ENCODE data around the gene DOCK11.
A peak's percentile ranks its signal among the peaks of the same experiment; 100 is the strongest.

DOCK11 gene

GRCh38 chrX:118506805-118507480 is 11.3 kb downstream of the DOCK11 start:
- Mint-ChIP-seq H3K27me3 (no peaks in the 10 kb centered on the region), H3K36me3 (ENCODE audit: insufficient read depth) (peaks cover 13% of the 10 kb centered on the region), H3K27ac (ENCODE audit: low read depth) (no peak overlapping the region), H3K4me1 (peaks cover 64% of the 10 kb centered on the region), H3K4me3 (no peak overlapping the region), H3K9me3 (no peaks in the 10 kb centered on the region)
- DNase-seq (ENCODE audit: low spot score in 2 of 2): no peak
- no peak for ATAC-seq (replicated peaks; ENCODE audit: extremely low read depth, poor library complexity, severe bottlenecking)

- peaks cover 9% of the 10 kb centered on the region for H3K36me3 Mint-ChIP-seq (ENCODE audit: insufficient read depth)
- H3K27ac Mint-ChIP-seq (ENCODE audit: low read depth): no peak overlapping the region
- DNase-seq (ENCODE audit: low spot score in 2 of 2) (no peak), ATAC-seq (replicated peaks; ENCODE audit: extremely low read depth, poor library complexity, severe bottlenecking) (no peak)
- peaks cover 59% of the 10 kb centered on the region for H3K4me1 Mint-ChIP-seq
- no peaks in the 10 kb centered on the region for H3K9me3 Mint-ChIP-seq
- H3K27me3 Mint-ChIP-seq: no peaks in the 10 kb centered on the region
- H3K4me3 Mint-ChIP-seq: no peak overlapping the region
These were observed 12.2 kb downstream of the DOCK11 start for GRCh38 chrX:118507766-118508165.

- peaks cover 59% of the 10 kb centered on the region for H3K4me1 Mint-ChIP-seq
- DNase-seq (ENCODE audit: low spot score in 2 of 2) (no peak), ATAC-seq (replicated peaks; ENCODE audit: extremely low read depth, poor library complexity, severe bottlenecking) (no peak)
- H3K36me3 Mint-ChIP-seq (ENCODE audit: insufficient read depth): peaks cover 9% of the 10 kb centered on the region
- H3K27me3 Mint-ChIP-seq: no peaks in the 10 kb centered on the region
- H3K9me3 Mint-ChIP-seq: no peaks in the 10 kb centered on the region
- H3K4me3 Mint-ChIP-seq: no peak overlapping the region
- no peak overlapping the region for H3K27ac Mint-ChIP-seq (ENCODE audit: low read depth)
These were observed 12.6 kb downstream of the DOCK11 start for GRCh38 chrX:118508221-118508620.

GRCh38 chrX:118508635-118509034 is 13.0 kb downstream of the DOCK11 start:
- ATAC-seq (replicated peaks; ENCODE audit: extremely low read depth, poor library complexity, severe bottlenecking): no peak
- H3K27me3 Mint-ChIP-seq: no peaks in the 10 kb centered on the region
- H3K36me3 Mint-ChIP-seq (ENCODE audit: insufficient read depth): peaks cover 7% of the 10 kb centered on the region
- H3K9me3 Mint-ChIP-seq: no peaks in the 10 kb centered on the region
- H3K27ac Mint-ChIP-seq (ENCODE audit: low read depth): no peak overlapping the region
- H3K4me1 Mint-ChIP-seq: peaks cover 58% of the 10 kb centered on the region
- no peak for DNase-seq (ENCODE audit: low spot score in 2 of 2)
- H3K4me3 Mint-ChIP-seq: no peak overlapping the region

- Mint-ChIP-seq H3K9me3 (no peaks in the 10 kb centered on the region), H3K36me3 (ENCODE audit: insufficient read depth) (peaks cover 10% of the 10 kb centered on the region), H3K27me3 (no peaks in the 10 kb centered on the region), H3K27ac (ENCODE audit: low read depth) (no peak overlapping the region), H3K4me3 (no peak overlapping the region), H3K4me1 (peaks cover 61% of the 10 kb centered on the region)
- ATAC-seq (replicated peaks; ENCODE audit: extremely low read depth, poor library complexity, severe bottlenecking): no peak
- no peak for DNase-seq (ENCODE audit: low spot score in 2 of 2)
These were observed 14.5 kb downstream of the DOCK11 start for GRCh38 chrX:118510111-118510510.

GRCh38 chrX:118513120-118513898 is 17.7 kb downstream of the DOCK11 start:
- peaks cover 11% of the 10 kb centered on the region for H3K36me3 Mint-ChIP-seq (ENCODE audit: insufficient read depth)
- DNase-seq (ENCODE audit: low spot score in 2 of 2): no peak
- peaks cover 55% of the 10 kb centered on the region for H3K4me1 Mint-ChIP-seq
- H3K27ac Mint-ChIP-seq (ENCODE audit: low read depth): peak overlapping the region; percentile 66
- no peaks in the 10 kb centered on the region for H3K9me3 Mint-ChIP-seq
- no peak for ATAC-seq (replicated peaks; ENCODE audit: extremely low read depth, poor library complexity, severe bottlenecking)
- no peaks in the 10 kb centered on the region for H3K27me3 Mint-ChIP-seq
- H3K4me3 Mint-ChIP-seq: no peak overlapping the region

GRCh38 chrX:118519411-118520215 is 24.0 kb downstream of the DOCK11 start:
- Mint-ChIP-seq H3K27ac (ENCODE audit: low read depth) (peak overlapping the region; percentile 55), H3K4me1 (peaks cover 34% of the 10 kb centered on the region), H3K4me3 (no peak overlapping the region), H3K27me3 (no peaks in the 10 kb centered on the region), H3K36me3 (ENCODE audit: insufficient read depth) (peaks cover 12% of the 10 kb centered on the region), H3K9me3 (no peaks in the 10 kb centered on the region)
- DNase-seq (ENCODE audit: low spot score in 2 of 2) (no peak), ATAC-seq (replicated peaks; ENCODE audit: extremely low read depth, poor library complexity, severe bottlenecking) (no peak)

GRCh38 chrX:118520216-118521206 is 24.9 kb downstream of the DOCK11 start:
- H3K9me3 Mint-ChIP-seq: no peaks in the 10 kb centered on the region
- peak overlapping the region; percentile 76 for H3K27ac Mint-ChIP-seq (ENCODE audit: low read depth)
- H3K4me3 Mint-ChIP-seq: peak overlapping the region; percentile 36
- no peak for ATAC-seq (replicated peaks; ENCODE audit: extremely low read depth, poor library complexity, severe bottlenecking)
- H3K36me3 Mint-ChIP-seq (ENCODE audit: insufficient read depth): peaks cover 11% of the 10 kb centered on the region
- peaks cover 30% of the 10 kb centered on the region for H3K4me1 Mint-ChIP-seq
- no peak for DNase-seq (ENCODE audit: low spot score in 2 of 2)
- no peaks in the 10 kb centered on the region for H3K27me3 Mint-ChIP-seq

- ATAC-seq (replicated peaks; ENCODE audit: extremely low read depth, poor library complexity, severe bottlenecking) (no peak), DNase-seq (ENCODE audit: low spot score in 2 of 2) (no peak)
- Mint-ChIP-seq H3K27me3 (no peaks in the 10 kb centered on the region), H3K27ac (ENCODE audit: low read depth) (peak overlapping the region; percentile 76), H3K4me1 (peaks cover 39% of the 10 kb centered on the region), H3K4me3 (no peak overlapping the region), H3K36me3 (ENCODE audit: insufficient read depth) (peaks cover 8% of the 10 kb centered on the region), H3K9me3 (no peaks in the 10 kb centered on the region)
These were observed 25.8 kb downstream of the DOCK11 start for GRCh38 chrX:118521435-118521834.

- peaks cover 41% of the 10 kb centered on the region for H3K4me1 Mint-ChIP-seq
- no peak for ATAC-seq (replicated peaks; ENCODE audit: extremely low read depth, poor library complexity, severe bottlenecking)
- H3K9me3 Mint-ChIP-seq: no peaks in the 10 kb centered on the region
- H3K36me3 Mint-ChIP-seq (ENCODE audit: insufficient read depth): peaks cover 7% of the 10 kb centered on the region
- H3K27me3 Mint-ChIP-seq: no peaks in the 10 kb centered on the region
- DNase-seq (ENCODE audit: low spot score in 2 of 2): no peak
- H3K4me3 Mint-ChIP-seq: no peak overlapping the region
- no peak overlapping the region for H3K27ac Mint-ChIP-seq (ENCODE audit: low read depth)
These were observed 26.8 kb downstream of the DOCK11 start for GRCh38 chrX:118522230-118522926.

GRCh38 chrX:118523920-118524319 is 28.3 kb downstream of the DOCK11 start:
- DNase-seq (ENCODE audit: low spot score in 2 of 2) (peak in 1 of 2 donors; percentile 39), ATAC-seq (replicated peaks; ENCODE audit: extremely low read depth, poor library complexity, severe bottlenecking) (peak; percentile 90)
- peak overlapping the region; percentile 93 for H3K27ac Mint-ChIP-seq (ENCODE audit: low read depth)
- peak overlapping the region; percentile 58 for H3K4me3 Mint-ChIP-seq
- no peaks in the 10 kb centered on the region for H3K9me3 Mint-ChIP-seq
- H3K36me3 Mint-ChIP-seq (ENCODE audit: insufficient read depth): peaks cover 10% of the 10 kb centered on the region
- H3K27me3 Mint-ChIP-seq: no peaks in the 10 kb centered on the region
- H3K4me1 Mint-ChIP-seq: peaks cover 44% of the 10 kb centered on the region

Data from central memory CD8-positive, alpha-beta T cell (primary cell).